Myocyte (in vitro differentiated cells): ENCODE data around the gene ALDH1B1. TPM values are rescaled to one million over a fixed set of nuclear protein-coding genes. Genes with fewer than 3 reads are reported as not detected.
"Not testable (repeated sequence)": the region's sequence is repeated elsewhere in the genome, so short reads cannot be mapped to it uniquely, and the experiment has no call there.

ENCODE experiments used
- DNase-seq: peaks from one replicate; pipeline ENCODE4 v3.0.0-alpha.2; 2012; ENCODE audit warnings: low read depth
- total RNA-seq: library from RNA; depleted of rRNA; stranded (reverse); fragments of >200 nt; gene quantifications from 2 replicates; pipeline ENCODE4 v1.2.3, GENCODE V29; 2014

The ALDH1B1 gene
- total RNA-seq, 1 donor from 2014 or later, result 147 TPM

DNA sequence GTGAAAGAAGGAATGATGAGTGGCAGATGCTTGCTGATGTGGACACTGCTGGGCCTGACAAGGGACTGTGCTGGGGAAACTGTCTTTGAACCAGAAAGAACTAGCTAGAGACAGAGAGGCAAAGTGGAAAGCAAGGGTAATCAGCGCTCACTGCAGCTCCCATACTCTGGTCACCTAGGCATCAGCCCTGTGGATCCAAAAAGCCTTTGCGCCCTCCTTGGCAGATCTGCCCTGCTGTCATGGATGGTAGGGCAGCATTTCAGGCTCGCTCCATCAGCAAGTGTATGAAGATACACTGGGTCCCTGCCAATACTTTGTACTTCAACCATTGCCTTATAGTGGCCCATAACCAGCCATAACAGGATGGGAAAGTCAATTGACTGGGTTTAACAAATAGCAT is 6.6 kb upstream of the ALDH1B1 start:
- no peak for DNase-seq

DNA sequence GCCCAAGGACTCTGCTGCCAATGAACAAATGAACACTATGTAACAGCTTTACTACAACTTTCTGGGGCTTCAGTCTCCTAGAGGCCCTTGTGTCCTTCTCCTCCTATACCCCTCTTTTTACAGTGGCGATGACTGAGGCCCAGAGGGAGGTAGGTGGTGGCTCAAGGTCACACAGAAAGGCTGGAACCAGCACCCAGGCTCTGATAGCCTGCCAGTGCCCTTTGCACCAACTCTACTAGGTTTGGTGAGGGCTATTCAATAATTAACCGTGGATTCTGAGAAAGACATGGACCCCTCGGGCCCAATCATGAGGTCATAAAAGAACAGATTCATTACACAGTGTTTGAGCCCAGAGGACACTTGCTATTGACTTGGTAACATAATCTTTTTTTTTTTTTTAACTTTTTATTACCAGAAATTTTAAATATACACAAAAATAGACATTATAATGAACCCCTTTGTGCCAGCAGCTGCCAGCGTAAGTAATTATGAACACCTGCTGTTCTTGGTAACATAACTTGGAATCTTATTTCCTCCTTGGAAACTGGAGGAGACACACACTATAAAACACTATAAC is 6.1 kb upstream of the ALDH1B1 start:
- peak; percentile 77 for DNase-seq

DNA sequence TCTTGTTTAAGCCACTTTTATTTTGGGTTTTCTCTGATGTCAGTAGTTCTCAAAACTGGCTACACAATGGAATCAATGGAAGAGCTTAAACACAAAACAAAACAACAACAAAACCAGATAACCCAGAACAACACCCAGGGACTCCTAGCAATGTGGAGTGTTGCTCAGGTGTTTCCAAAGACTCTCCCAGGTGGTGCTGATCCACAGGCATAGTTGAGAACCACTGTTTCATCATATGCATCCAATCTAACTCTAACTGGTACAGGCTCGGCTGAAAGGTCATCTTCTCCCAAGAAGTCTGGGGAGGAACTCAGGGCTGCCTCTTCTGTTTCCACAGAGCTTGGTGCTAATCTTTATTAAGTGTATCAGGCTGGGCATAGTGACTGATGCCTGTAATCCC is 5.4 kb upstream of the ALDH1B1 start:
- no peak for DNase-seq

DNA sequence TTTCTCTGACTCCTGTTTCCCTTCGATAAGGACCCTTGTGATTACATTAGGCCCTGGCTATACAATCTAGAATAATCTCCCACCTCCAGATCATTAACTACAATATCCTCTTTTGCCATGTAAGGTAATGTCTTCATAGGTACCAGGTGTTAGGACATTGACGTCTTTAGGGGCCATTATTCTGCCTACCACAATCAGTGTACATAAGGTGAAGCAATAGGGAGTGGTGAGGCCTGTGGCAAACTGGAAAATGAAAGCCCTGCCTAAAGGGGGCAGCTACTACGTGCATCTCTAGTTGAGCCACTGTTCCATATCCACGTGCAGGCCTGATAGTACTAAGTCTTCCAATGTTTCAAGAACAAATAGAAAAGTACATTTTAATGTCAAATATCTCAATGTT is 4.8 kb upstream of the ALDH1B1 start:
- no peak for DNase-seq

DNA sequence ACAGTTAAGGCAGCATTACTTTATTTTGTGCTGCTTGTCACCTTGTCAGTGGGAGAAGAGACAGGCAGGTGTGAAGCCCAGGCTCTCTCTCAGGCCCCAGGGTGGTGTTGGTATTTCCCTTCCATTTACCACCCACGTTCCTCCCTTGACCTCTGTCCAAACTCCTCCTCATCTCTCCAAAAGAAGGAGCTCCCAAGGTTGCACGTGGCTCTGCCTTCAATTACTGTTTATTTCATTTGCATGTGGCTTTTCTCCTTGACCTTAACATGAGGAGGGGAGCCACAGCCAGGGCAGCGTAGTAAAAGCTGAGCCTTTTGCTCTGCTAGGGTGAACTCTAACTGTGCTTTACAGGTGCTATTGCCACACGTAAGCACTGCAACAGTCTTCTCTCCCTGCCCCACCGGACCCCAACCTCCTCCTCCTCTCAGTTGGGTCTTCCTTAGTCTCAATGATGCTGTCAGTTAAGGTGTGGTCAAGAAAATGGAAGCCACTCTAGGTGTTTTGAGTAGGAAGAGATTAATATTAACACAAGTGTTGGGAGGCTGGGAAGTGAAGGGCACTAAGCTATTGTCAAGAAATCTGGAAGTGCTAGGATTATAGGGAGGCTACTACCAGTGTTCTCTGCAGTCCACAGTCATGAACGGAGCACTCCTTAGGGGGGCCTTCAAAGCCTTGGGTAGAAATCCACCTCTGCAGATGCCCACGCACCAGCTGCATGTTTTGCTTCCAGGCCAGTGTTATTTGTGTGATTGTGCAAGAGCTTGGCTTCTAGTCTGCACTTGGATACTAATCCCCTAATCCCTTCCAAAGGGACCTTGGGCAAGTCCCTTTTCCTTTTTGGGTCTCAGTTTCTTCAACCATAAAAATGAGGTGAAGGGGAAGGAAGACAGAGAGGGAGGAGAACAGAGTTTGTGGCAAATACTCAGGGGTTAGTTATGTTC is 3.9 kb upstream of the ALDH1B1 start:
- peak; percentile 65 for DNase-seq

DNA sequence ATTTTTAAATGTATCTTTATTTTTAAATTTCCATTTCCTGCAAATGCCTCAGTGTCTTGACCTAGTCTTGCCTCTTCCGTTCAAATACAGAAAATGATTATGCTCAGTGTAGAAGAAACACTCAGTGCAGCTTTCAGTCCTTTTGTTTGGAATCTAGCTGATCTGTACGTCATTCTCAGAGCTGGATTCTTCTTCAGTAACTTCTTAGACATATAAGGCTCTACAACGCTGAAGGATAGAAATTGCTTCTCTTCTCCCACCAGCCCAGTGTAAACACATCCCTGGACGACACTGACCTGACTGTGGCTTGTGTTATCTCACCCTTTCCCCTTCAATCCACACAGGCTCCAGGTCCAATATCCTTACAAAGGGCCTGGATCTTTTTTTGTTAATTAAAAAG is 3.2 kb upstream of the ALDH1B1 start:
- no peak for DNase-seq

DNA sequence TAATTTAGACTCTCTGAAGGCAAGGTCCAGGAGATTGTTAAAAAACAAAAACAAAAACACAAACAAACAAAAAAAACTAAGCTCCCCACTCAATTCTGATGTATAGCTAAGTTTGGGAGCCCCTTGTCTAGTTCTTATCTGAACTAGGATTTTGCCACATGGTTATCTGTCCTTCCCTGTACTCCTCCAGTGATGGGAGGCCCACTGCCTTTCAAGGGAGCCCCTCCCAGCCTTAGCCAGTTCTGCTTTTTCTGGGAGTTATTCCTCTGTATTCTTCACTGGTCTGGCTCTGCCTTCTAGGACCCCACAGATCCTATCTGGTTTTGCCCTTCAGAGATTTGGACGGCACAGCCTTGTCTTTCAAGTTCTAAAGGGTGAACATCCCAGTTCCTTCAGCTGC is 2.1 kb upstream of the ALDH1B1 start:
- DNase-seq, result no peak

DNA sequence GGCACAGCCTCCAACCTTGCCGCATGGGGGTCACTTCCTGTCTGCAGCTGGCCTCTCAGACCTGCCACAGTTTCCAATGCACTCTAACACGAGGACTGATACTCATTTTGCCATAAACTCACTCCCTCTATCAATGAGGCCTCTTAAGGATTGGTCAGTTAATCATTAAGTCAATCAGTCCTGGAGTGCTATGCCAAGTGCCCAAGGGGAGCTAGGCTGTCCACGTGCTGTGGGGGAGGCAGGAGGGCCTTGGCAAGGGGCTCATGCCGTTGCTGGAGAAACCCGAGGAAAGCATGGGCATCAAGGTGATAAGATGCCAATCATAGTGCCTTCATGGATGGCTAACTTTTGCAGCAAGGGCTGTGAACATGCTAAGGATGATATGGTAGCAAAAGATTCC is 1.7 kb upstream of the ALDH1B1 start:
- DNase-seq, result no peak

DNA sequence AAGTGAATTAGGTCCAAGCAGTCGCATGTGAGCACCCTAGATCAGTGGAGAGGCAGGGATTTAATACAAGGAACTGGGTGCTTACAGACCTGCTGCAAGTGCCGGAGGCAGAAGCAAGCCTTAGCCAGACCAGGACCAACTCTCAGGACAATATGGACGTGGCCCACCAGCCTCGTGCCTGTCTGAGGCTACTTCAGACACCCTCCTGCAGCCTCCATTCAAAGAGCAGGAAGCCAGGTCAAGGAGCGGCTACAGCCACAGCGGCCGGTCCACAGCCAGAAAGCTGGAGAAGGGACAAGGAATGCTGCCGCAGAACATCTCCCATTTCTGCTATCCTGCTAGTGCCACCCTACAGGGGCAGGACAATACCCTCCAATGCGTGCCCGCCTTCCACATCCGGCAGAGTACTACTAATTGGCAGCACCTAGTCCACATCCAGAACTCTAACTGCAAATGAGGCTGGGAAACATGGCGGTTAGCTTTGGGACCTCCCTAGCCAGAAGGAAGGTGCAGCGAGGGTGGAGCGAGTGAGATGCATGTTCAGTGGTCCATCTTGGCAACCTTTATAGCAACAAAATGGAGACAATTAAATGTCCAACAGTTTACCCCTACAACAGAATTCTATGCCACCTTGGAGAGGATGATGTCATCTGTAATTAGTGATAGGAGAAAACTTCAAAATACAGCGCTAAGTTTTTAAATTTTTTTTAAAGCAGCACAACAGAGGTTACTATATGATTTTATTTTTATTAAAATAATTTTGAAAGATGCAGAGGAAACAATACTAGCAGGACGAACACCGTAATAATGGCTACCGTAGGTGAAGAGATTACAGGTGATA is 1.0 kb upstream of the ALDH1B1 start:
- DNase-seq, result no peak

DNA sequence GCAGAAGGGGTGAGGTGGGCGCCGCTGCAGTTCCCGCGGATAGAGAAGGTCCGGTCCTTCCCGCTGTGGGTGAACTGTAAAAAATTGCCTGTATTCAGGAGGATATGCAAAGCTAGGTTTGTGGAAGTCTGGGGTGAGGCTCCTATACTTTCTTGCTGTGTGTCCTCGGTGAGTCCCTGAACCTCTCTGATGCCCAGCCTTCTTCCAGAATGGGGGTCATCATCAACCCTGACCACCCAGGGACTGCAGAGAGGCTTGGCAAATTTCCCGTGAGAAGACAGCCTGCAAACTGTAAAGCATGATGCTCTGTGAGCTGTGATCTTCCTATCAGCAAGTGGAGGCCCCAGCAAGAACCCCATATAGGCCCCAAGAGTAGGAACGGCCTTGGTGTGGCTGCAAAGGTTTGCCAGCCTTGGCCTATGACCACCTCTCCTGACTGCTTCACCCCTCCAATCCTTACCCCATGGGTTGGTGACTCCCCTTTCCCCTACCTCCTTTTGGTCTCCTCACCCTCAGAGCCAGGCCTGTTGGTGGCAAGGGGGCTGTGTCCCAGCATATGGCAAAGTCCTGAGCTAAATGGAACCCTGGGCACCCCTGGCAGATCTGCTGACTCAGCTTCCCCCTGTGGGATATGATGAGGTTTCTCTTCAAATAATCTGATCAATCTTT is 760 bp downstream of the ALDH1B1 start:
- no peak for DNase-seq

DNA sequence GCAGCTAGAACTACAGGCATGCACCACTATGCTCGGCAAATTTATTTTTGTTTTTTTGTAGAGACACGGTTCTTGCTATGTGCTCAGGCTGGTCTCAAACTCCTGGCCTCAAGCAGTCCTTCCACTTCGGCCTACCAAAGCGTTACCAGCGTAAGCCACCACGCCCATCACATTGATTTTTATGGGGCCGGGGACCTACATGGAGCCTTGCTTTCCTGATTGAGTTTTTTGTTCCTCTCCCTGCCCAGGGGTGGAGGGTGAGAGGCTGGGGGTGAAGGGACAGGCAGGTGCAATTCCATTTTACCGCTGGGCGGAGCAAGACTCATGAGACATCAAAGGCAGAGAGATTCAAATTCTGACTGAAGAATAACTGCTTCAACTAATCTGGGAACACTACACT is 1.9 kb downstream of the ALDH1B1 start:
- DNase-seq, result no peak

DNA sequence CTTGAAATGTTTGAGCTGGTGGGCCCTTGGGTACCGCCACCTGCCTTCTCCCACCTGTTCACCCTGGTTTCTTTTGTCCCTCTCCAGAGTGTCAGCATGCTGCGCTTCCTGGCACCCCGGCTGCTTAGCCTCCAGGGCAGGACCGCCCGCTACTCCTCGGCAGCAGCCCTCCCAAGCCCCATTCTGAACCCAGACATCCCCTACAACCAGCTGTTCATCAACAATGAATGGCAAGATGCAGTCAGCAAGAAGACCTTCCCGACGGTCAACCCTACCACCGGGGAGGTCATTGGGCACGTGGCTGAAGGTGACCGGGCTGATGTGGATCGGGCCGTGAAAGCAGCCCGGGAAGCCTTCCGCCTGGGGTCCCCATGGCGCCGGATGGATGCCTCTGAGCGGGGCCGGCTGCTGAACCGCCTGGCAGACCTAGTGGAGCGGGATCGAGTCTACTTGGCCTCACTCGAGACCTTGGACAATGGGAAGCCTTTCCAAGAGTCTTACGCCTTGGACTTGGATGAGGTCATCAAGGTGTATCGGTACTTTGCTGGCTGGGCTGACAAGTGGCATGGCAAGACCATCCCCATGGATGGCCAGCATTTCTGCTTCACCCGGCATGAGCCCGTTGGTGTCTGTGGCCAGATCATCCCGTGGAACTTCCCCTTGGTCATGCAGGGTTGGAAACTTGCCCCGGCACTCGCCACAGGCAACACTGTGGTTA is 3.3 kb downstream of the ALDH1B1 start:
- no peak for DNase-seq

DNA sequence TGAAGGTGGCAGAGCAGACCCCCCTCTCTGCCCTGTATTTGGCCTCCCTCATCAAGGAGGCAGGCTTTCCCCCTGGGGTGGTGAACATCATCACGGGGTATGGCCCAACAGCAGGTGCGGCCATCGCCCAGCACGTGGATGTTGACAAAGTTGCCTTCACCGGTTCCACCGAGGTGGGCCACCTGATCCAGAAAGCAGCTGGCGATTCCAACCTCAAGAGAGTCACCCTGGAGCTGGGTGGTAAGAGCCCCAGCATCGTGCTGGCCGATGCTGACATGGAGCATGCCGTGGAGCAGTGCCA is 3.8 kb downstream of the ALDH1B1 start:
- DNase-seq, result no peak

DNA sequence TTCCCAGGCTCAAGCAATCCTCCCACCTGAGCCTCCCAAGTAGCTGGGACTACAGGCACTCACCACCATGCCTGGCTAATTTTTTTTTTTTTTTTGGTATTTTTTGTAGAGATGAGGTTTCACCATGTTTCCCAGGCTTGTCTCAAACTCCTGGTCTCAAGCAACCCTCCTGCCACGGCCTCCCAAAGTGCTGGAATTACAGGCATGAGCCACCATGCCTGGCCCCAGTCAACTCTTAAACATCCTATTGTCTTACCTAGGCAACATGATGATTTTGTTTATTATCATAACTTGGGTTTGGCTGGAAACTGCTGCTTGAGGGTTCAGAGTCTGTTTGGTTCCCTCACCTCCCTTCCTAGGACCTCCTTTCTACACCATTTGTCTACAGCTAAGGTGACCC is 6.7 kb downstream of the ALDH1B1 start:
- not testable (repeated sequence) for DNase-seq

DNA sequence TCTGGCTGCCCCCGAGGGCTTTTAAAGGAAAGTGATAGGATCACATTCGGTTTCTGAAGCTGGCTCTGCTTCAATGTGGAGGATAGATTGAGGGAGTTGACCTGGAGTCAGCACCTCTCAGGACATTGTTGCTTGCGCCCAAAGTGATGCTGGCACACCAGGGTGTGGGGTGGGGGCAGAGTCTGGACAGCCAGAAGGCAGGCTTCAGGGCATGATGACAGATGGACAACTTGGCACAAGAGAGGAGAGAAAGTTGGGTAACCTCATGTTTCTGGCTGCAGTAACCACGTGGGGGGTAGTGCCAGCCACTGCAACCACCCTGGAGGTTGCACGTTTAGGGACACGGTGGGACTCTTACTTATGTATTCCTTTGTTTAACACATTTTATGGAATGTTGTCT is 9.5 kb downstream of the ALDH1B1 start:
- DNase-seq, result no peak

DNA sequence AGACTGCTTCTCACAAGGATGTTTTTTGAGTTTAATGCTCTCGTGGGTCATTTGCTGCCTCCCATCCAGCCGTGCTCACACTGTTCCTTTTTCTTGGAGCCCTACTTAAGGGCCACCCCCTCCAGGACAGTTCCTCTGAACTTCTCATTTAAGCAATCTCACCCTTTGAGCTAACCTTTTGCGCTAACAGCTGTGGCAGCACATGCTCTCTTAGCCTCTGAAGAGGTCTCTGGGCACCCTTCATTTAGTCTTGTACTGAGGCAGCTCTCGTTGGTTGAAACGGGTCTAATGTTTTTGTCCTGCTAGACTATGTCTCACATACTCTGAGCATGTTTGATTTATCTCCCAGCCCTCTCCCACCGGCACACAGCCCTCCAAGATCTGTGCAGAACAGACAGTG is 11.8 kb downstream of the ALDH1B1 start:
- no peak for DNase-seq

DNA sequence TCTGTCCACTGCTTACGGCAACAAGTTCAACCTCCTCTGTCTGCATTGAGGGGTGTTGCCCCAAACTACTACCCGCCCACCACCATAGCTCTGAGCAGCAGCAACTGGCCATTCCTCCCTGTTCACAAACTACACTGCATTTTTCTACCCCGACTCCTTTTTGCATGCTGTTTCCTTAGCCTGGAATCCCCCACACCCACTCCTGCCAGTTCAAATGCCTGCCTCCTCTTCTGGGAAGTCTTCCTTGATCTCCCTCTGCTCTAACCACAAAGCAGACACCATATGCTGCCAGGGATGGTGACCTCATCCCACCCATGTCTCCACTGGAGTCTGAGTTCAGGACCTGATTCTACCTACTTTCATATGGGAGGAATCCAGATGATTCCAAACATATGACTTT is 13.3 kb downstream of the ALDH1B1 start:
- no peak for DNase-seq

DNA sequence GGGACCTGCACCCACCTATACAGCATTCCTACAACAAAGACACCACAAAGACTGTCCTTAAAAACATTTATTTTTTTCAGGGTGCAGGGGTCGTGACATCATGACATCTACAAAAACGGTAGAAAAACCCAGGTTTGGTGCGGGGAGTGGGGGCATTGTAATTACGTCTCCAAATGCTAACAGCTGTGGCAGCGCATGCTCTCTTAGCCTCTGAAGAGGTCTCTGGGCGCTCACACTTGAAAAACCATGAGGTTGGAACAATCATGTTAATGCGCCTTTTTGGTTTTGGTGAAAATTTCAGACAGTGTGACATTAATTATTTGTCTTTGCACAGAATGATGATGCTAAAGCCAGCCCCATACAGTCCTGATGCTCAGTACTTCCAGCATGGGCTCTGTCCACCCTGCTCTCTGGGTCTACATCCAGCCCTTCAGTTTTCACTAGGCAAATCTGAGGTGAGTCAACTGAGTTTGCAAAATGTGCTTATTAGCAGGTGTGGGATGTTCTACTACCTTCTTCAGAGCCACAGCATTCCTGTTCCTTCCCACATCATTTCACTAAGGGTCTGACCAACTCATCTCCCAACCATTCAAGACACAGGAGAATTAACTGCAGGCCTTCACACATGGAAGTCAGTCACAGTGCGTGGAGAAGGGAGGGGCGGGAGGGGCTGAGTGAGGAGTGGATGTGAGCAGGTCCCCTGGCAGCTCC is 14.1 kb downstream of the ALDH1B1 start:
- DNase-seq, result no peak

DNA sequence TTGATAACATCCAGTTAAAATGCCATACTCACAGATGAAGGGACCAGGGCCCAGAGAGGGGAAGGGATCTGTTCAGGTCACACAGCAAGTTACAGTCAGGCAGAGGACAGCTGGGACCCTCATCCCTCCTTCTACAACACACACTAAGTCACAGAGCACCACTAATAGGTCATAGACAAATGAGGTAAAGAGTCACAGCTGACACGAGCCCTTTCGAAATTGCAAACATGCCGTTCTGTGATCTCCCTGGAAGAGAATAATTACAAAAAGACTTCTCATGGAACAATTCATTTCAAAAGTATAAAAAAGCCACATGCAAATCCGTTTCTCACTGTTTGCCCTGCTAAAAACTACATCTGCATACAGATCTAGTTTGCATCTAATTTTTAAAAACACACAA is 16.2 kb downstream of the ALDH1B1 start:
- DNase-seq, result no peak

DNA sequence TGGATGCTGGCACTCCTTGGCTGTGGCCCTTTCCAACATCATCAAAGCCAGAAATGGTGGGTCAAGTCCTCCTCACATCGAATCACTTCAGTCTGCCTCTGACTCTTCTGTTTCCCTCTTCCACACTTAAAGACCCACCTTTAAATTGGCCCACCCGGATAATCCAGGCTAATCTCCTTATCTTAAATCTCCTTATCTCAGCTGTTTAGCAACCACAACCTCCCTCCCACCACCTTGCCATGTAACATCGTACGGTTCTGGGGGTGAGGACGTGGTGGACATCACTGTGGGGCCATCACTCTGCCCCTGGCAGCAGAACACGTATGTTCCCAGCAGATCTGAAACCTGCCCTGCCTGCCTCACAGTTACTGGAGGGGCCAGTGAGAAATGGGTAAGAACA is 20.2 kb downstream of the ALDH1B1 start:
- no peak for DNase-seq
